Smooth muscle cell (in vitro differentiated cells): Measurements from ENCODE around the gene SLC25A19. TPM values are rescaled to one million over a fixed set of nuclear protein-coding genes. Genes with fewer than 3 reads are reported as not detected.

ENCODE experiments used
- DNase-seq: peaks from one replicate; lab custom pipeline; 2025; ENCODE audit not compliant: unreplicated experiment; lab: John Stamatoyannopoulos, UW
- H2AFZ ChIP-seq: fragments of 200-600 bp; sonication (generic); 2 replicates; pipeline ENCODE4 v1.6.0; 2016; ENCODE audit warnings: antibody characterized with exemption, low read depth, mild to moderate bottlenecking
- H3F3A ChIP-seq: fragments of 200-600 bp; sonication (generic); 2 replicates; pipeline ENCODE4 v1.6.0; 2017; ENCODE audit warnings: antibody characterized with exemption, low read depth
- H3K27ac ChIP-seq: fragments of 200-600 bp; sonication (generic); 2 replicates; pipeline ENCODE4 v1.5.1; 2016; ENCODE audit warnings: low read depth, mild to moderate bottlenecking
- H3K27me3 ChIP-seq: fragments of 200-600 bp; sonication (generic); 2 replicates; pipeline ENCODE4 v1.6.1; 2016; ENCODE audit warnings: low read depth, mild to moderate bottlenecking
- H3K36me3 ChIP-seq: fragments of 200-600 bp; sonication (generic); 2 replicates; pipeline ENCODE4 v1.5.1; 2016; ENCODE audit warnings: low read depth
- H3K4me1 ChIP-seq: fragments of 200-600 bp; sonication (generic); 2 replicates; pipeline ENCODE4 v1.5.1; 2016; ENCODE audit warnings: low read depth
- H3K4me2 ChIP-seq: fragments of 200-600 bp; sonication (generic); 2 replicates; pipeline ENCODE4 v1.6.0; 2016; ENCODE audit warnings: mild to moderate bottlenecking
- H3K4me3 ChIP-seq: fragments of 200-600 bp; sonication (generic); 2 replicates; pipeline ENCODE4 v1.5.1; 2016; ENCODE audit warnings: mild to moderate bottlenecking
- H3K79me2 ChIP-seq: fragments of 200-600 bp; sonication (generic); 2 replicates; pipeline ENCODE4 v1.6.0; 2016; ENCODE audit warnings: low read depth, mild to moderate bottlenecking
- H3K9ac ChIP-seq: fragments of 200-600 bp; sonication (generic); 2 replicates; pipeline ENCODE4 v1.6.0; 2016; ENCODE audit warnings: low read depth
- H3K9me3 ChIP-seq: fragments of 200-600 bp; sonication (generic); replicated peaks from 2 replicates; pipeline ENCODE4 v1.5.1; 2016; ENCODE audit warnings: low read depth
- H4K20me1 ChIP-seq: fragments of 200-600 bp; sonication (generic); 2 replicates; pipeline ENCODE4 v1.6.0; 2016; ENCODE audit warnings: low read depth
- WGBS: methylation state at CpG from one replicate; pipeline ENCODE4 v1.1.7; 2016; ENCODE audit warnings: low lambda C conversion rate; 5-methylcytosine and 5-hydroxymethylcytosine counted together
- polyA plus RNA-seq: library from polyadenylated mRNA; unstranded; fragments of >200 nt; fragmentation: Nextera tagmentation; extraction: Ambion mirVana; gene quantifications from 2 replicates; pipeline ENCODE4 v1.2.1, GENCODE V29; 2016
- total RNA-seq: library from RNA; depleted of rRNA; stranded (reverse); fragments of >200 nt; gene quantifications from 2 replicates; pipeline ENCODE4 v1.2.3, GENCODE V29; 2014
- TF ChIP-seq, protein P1 (sequence below): fragments of 200-600 bp; sonication (generic); IDR thresholded peaks from 2 replicates; pipeline ENCODE4 v1.5.1; 2017; ENCODE audit warnings: borderline replicate concordance, mild to moderate bottlenecking, antibody characterized with exemption; ENCODE audit not compliant: insufficient read depth, poor library complexity, severe bottlenecking

The SLC25A19 gene
- 1.9 and 2.4 TPM in 2 replicates for total RNA-seq
- 3.6 and 6.9 TPM in 2 replicates for polyA plus RNA-seq

DNA sequence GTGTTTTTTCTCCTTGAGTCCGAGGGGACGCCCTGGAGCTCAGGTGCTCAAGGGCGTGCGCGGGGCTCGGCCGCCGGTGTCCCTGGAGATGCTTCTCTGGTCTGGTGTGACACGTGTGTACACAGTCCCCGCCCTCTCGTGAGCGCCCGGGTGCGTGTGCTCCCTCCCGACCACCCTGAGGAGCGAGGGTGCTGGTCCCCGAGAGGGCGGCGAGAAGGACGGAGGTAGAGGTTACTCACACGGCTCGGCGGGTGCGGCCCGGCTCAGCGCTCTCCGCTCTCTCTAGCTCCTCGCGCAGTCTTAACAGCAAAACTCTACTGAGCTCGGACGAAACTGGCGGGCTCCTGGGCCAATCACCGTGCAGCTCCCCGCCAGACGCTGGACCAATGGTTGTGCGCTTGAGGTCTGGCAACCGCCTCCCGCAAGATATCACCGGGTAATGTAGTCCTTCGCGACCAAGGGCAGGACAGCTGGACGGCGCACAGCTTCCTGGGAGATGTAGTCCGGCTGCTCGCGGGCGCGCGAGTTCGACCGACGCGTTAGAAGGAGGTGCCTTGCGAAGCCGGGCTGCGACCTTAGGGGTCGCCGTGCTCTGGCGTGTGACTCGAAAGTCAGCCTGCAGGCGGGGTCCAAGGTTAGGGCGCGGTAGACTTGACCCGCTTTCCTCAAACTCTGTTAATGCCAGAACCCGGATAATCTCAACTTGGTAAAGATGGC lies at the start of gene SLC25A19:
SLC25A19 (minus strand) TSS at position 319 of the 717 bp plus-strand sequence. CDS start 2,669 bp downstream, outside the sequence.
- Histone ChIP-seq H4K20me1 (no peaks in the 10 kb centered on the region), H3K27me3 (no peaks in the 10 kb centered on the region), H3K79me2 (no peaks in the 10 kb centered on the region), H3K27ac (peak within 1 kb of the TSS; percentile 94), H2AFZ (peak within 1 kb of the TSS; percentile 78), H3K9me3 (no peaks in the 10 kb centered on the region), H3K4me2 (peak within 1 kb of the TSS; percentile 92), H3K4me1 (no peaks in the 10 kb centered on the region), H3K9ac (peak within 1 kb of the TSS; percentile 92), H3K36me3 (no peaks in the 10 kb centered on the region), H3F3A (no peaks in the 10 kb centered on the region), H3K4me3 (peak within 1 kb of the TSS; percentile 71)
- WGBS: under 1% methylated on average over 54 of the region's 65 CpGs
- peak; percentile 88 for DNase-seq
- TF ChIP-seq, protein P1, sequence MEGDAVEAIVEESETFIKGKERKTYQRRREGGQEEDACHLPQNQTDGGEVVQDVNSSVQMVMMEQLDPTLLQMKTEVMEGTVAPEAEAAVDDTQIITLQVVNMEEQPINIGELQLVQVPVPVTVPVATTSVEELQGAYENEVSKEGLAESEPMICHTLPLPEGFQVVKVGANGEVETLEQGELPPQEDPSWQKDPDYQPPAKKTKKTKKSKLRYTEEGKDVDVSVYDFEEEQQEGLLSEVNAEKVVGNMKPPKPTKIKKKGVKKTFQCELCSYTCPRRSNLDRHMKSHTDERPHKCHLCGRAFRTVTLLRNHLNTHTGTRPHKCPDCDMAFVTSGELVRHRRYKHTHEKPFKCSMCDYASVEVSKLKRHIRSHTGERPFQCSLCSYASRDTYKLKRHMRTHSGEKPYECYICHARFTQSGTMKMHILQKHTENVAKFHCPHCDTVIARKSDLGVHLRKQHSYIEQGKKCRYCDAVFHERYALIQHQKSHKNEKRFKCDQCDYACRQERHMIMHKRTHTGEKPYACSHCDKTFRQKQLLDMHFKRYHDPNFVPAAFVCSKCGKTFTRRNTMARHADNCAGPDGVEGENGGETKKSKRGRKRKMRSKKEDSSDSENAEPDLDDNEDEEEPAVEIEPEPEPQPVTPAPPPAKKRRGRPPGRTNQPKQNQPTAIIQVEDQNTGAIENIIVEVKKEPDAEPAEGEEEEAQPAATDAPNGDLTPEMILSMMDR: peak; percentile 12

GRCh38 chr17:75338335-75338734 lies 49.1 kb upstream of the SLC25A19 start:
- 12% methylated on average over 6 of the region's 6 CpGs for WGBS
- H3K9ac ChIP-seq: peak overlapping the region; percentile 13
- H3K4me3 ChIP-seq: no peak overlapping the region
- peaks cover 76% of the 10 kb centered on the region for H3K79me2 ChIP-seq
- peaks cover 95% of the 10 kb centered on the region for H4K20me1 ChIP-seq
- H3K27ac ChIP-seq: peak overlapping the region; percentile 90
- H3K36me3 ChIP-seq: no peaks in the 10 kb centered on the region
- H3F3A ChIP-seq: peaks cover 22% of the 10 kb centered on the region
- H3K4me2 ChIP-seq: peak overlapping the region; percentile 81
- H3K9me3 ChIP-seq: no peaks in the 10 kb centered on the region
- DNase-seq: no peak
- TF ChIP-seq, protein P1: no peak
- H3K4me1 ChIP-seq: peaks cover 4% of the 10 kb centered on the region
- H2AFZ ChIP-seq: no peak overlapping the region
- no peaks in the 10 kb centered on the region for H3K27me3 ChIP-seq

- Histone ChIP-seq H2AFZ (no peak overlapping the region), H3K4me2 (no peak overlapping the region), H3K79me2 (peaks cover 66% of the 10 kb centered on the region), H3K36me3 (no peaks in the 10 kb centered on the region), H3K9me3 (no peaks in the 10 kb centered on the region), H3K27ac (no peak overlapping the region), H3K27me3 (no peaks in the 10 kb centered on the region), H3K9ac (no peak overlapping the region), H3K4me1 (peaks cover 4% of the 10 kb centered on the region), H4K20me1 (peaks cover 93% of the 10 kb centered on the region), H3F3A (peaks cover 21% of the 10 kb centered on the region), H3K4me3 (no peak overlapping the region)
- 88% methylated on average over 3 of the region's 3 CpGs for WGBS
- TF ChIP-seq, protein P1: no peak
- DNase-seq: no peak
These were observed 46.1 kb upstream of the SLC25A19 start for GRCh38 chr17:75335315-75335714.
